Stimulated activated CD4-positive, alpha-beta T cell treated with anti-CD3 and anti-CD28 coated beads, TNF-alpha, amount 100 ng/mL, for 1 hour (primary cell): ENCODE data around the gene ITGB1BP1.

ENCODE experiments used
- DNase-seq, 3 donors: peaks; one replicate each; pipeline ENCODE4 v3.0.0-alpha.2; 2020; ENCODE audit warnings: low read depth in 3 of 3, low spot score in 1 of 3

The ITGB1BP1 gene

GRCh38 chr2:9428965-9429577, 5.7 kb upstream of the ITGB1BP1 start:
- no peak for DNase-seq

GRCh38 chr2:9424447-9425164, 1.3 kb upstream of the ITGB1BP1 start:
- DNase-seq: no peak

GRCh38 chr2:9423922-9424272, 569 bp upstream of the ITGB1BP1 start:
- DNase-seq: no peak

GRCh38 chr2:9422321-9423099, 818 bp downstream of the ITGB1BP1 start:
- DNase-seq: peak in 1 of 3 donors; percentile 9

DNA sequence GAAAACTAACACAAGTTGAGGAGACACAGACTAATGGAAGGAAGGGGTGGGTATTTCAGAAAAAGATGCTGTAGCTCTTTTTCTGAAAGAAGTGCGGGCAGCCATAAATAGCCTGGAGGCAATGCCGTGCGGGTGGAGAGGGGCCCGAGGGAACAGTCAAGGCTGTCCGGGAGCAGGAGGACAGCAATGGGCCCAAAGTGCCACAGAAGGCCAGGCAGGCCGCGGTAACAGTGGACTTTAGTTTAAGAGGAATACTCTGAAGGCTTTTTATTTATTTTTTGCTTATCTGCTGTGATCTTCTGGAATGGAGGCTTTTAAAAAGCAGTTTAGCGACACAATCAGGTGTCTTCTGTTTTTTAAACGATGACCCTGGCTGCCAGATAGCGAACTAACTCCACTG, 2.8 kb downstream of the ITGB1BP1 start:
- DNase-seq: no peak

GRCh38 chr2:9419541-9419940, 3.8 kb downstream of the ITGB1BP1 start:
- no peak for DNase-seq

GRCh38 chr2:9418746-9419145, 4.6 kb downstream of the ITGB1BP1 start:
- no peak for DNase-seq

DNA sequence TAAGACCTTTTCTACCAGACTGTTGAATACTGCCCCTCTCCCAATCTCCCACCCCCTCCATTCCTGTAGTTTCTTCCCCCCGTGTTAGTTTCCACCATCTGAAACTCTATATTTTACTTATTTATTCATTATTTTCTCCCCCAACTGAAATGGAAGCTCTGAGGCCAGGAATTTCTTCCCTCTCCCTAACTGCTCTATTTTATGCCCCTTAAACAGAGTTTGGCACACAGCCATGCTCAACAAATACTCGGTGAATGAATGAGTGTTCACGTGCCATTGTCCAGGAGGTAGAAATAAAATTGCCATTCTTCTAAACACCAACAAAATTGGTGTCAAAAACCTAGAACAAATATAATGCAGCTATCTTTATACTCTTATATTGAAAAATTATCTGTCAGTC, 5.6 kb downstream of the ITGB1BP1 start:
- no peak for DNase-seq

GRCh38 chr2:9416962-9417316, 6.4 kb downstream of the ITGB1BP1 start:
- no peak for DNase-seq

- DNase-seq: no peak
Observed at GRCh38 chr2:9416267-9416961, 6.9 kb downstream of the ITGB1BP1 start.

GRCh38 chr2:9415516-9416169, 7.7 kb downstream of the ITGB1BP1 start:
- no peak for DNase-seq

DNA sequence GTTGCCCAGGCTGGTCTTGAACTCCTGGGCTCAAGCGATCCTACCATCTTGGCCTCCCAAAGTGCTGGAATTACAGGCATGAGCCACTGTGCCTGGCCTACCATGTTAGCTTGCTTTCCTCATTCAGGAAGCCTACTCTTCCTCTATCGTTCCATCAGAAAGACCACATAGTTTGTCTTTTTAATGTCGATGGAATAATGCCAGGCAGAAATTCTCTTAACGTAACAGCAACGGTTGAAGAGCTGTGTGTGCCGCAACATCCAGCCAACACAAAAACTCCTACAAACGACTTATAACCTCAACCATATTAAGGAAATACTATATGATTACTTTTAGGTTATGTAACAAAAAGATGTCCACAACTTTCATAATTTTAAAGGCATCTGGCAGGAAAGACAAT, 10.5 kb downstream of the ITGB1BP1 start:
- no peak for DNase-seq

GRCh38 chr2:9410108-9410507, 13.2 kb downstream of the ITGB1BP1 start:
- DNase-seq: no peak

- no peak for DNase-seq
Observed at GRCh38 chr2:9408641-9409151, 14.6 kb downstream of the ITGB1BP1 start.

GRCh38 chr2:9407363-9407811, 15.9 kb downstream of the ITGB1BP1 start:
- no peak for DNase-seq

DNA sequence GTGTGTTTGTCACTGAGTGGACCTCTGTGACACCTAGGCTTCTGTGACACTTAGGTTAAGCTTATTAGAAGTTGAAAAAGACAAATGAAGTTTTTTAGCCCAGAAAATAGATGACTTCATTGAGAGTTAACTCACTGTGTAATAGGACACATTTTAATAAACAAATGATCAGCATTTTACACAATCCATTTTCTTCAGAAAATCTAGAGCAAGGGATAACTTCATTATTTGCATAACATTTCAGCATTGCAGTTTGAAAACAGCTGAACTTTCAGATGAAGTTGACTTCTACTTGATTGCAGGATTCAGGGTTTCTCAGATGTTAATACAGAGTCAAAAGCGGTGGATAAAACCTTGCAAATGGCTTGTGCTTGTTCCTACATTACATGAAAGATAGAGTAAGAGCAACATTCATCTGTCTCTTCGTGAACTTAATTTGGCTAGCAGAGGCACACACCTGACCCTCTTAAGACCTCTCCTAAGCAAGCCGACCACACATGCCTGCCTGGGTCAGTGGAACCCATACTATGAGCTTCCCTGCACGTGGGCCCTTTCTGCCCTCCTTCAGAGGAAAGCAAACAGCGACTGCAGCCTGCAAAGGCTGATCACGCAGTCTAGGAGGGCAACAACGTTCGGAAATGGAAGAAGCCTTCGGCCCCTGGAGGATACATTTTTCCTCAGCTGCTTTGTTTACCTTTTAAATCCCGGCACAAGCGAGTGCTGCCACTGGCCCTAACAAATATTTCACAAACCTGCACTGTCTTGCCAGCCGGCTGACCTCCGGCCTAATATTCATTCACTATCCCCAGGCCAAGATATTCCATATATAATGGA, 16.6 kb downstream of the ITGB1BP1 start:
- no peak for DNase-seq

- DNase-seq: no peak
Observed at GRCh38 chr2:9405636-9406035, 17.7 kb downstream of the ITGB1BP1 start.

- no peak for DNase-seq
Observed at GRCh38 chr2:9404451-9404850, 18.9 kb downstream of the ITGB1BP1 start.

GRCh38 chr2:9403924-9404323, 19.4 kb downstream of the ITGB1BP1 start:
- no peak for DNase-seq
